ENCODE data around the gene PHACTR3. TPM values are rescaled to one million over a fixed set of nuclear protein-coding genes. Genes with fewer than 3 reads are reported as not detected.
A peak's percentile ranks its signal among the peaks of the same experiment; 100 is the strongest.

The PHACTR3 gene
- total RNA-seq, 1 donor = not detected

GRCh38 chr20:59764037-59764436 is 159.7 kb downstream of the PHACTR3 start:
- no peaks in the 10 kb centered on the region for H4K20me1 ChIP-seq (ENCODE audit: insufficient read depth, low read length)
- no peaks in the 10 kb centered on the region for H3K4me1 ChIP-seq (ENCODE audit: insufficient read depth, low read length)
- H3K27me3 ChIP-seq (ENCODE audit: insufficient read depth, low read length) = no peaks in the 10 kb centered on the region
- DNase-seq (ENCODE audit: insufficient read length, low spot score, missing footprints) = peak; percentile 65
- no peak overlapping the region for H3K4me3 ChIP-seq (ENCODE audit: insufficient read depth, low read length)
- H3K36me3 ChIP-seq (ENCODE audit: insufficient read depth, low read length) = no peaks in the 10 kb centered on the region
- TF ChIP-seq CTCF (IDR thresholded peaks at IDR 0.05; ENCODE audit: extremely low read depth, low read depth, low read length) = no peak
- no peak overlapping the region for H3K27ac ChIP-seq (ENCODE audit: low read depth, low read length)
- no peak overlapping the region for H2AFZ ChIP-seq (ENCODE audit: low read length)
- no peak overlapping the region for H3K4me2 ChIP-seq (ENCODE audit: insufficient read depth, low read length)
- H3K79me2 ChIP-seq (ENCODE audit: insufficient read depth, low read length) = no peaks in the 10 kb centered on the region
- no peaks in the 10 kb centered on the region for H3K9me3 ChIP-seq (ENCODE audit: low read depth, low read length)

GRCh38 chr20:59765599-59766177 is 161.3 kb downstream of the PHACTR3 start:
- Histone ChIP-seq H4K20me1 (ENCODE audit: insufficient read depth, low read length) (no peaks in the 10 kb centered on the region), H3K4me2 (ENCODE audit: insufficient read depth, low read length) (no peak overlapping the region), H3K27me3 (ENCODE audit: insufficient read depth, low read length) (no peaks in the 10 kb centered on the region), H2AFZ (ENCODE audit: low read length) (no peak overlapping the region), H3K4me3 (ENCODE audit: insufficient read depth, low read length) (no peak overlapping the region), H3K27ac (ENCODE audit: low read depth, low read length) (no peak overlapping the region), H3K79me2 (ENCODE audit: insufficient read depth, low read length) (no peaks in the 10 kb centered on the region), H3K9me3 (ENCODE audit: low read depth, low read length) (no peaks in the 10 kb centered on the region), H3K4me1 (ENCODE audit: insufficient read depth, low read length) (no peaks in the 10 kb centered on the region), H3K36me3 (ENCODE audit: insufficient read depth, low read length) (no peaks in the 10 kb centered on the region)
- TF ChIP-seq CTCF (IDR thresholded peaks at IDR 0.05; ENCODE audit: extremely low read depth, low read depth, low read length) = no peak
- peak; percentile 65 for DNase-seq (ENCODE audit: insufficient read length, low spot score, missing footprints)

- no peak overlapping the region for H3K4me3 ChIP-seq (ENCODE audit: insufficient read depth, low read length)
- H3K27ac ChIP-seq (ENCODE audit: low read depth, low read length) = no peak overlapping the region
- no peaks in the 10 kb centered on the region for H3K36me3 ChIP-seq (ENCODE audit: insufficient read depth, low read length)
- no peaks in the 10 kb centered on the region for H3K9me3 ChIP-seq (ENCODE audit: low read depth, low read length)
- no peak for DNase-seq (ENCODE audit: insufficient read length, low spot score, missing footprints)
- no peaks in the 10 kb centered on the region for H4K20me1 ChIP-seq (ENCODE audit: insufficient read depth, low read length)
- no peaks in the 10 kb centered on the region for H3K4me1 ChIP-seq (ENCODE audit: insufficient read depth, low read length)
- TF ChIP-seq CTCF (IDR thresholded peaks at IDR 0.05; ENCODE audit: extremely low read depth, low read depth, low read length) = no peak
- no peaks in the 10 kb centered on the region for H3K27me3 ChIP-seq (ENCODE audit: insufficient read depth, low read length)
- no peak overlapping the region for H2AFZ ChIP-seq (ENCODE audit: low read length)
- H3K79me2 ChIP-seq (ENCODE audit: insufficient read depth, low read length) = no peaks in the 10 kb centered on the region
- H3K4me2 ChIP-seq (ENCODE audit: insufficient read depth, low read length) = no peak overlapping the region
These were observed 163.3 kb downstream of the PHACTR3 start for GRCh38 chr20:59767656-59768055.

- Histone ChIP-seq H2AFZ (ENCODE audit: low read length) (no peak overlapping the region), H3K36me3 (ENCODE audit: insufficient read depth, low read length) (no peaks in the 10 kb centered on the region), H3K27me3 (ENCODE audit: insufficient read depth, low read length) (no peaks in the 10 kb centered on the region), H3K4me3 (ENCODE audit: insufficient read depth, low read length) (no peak overlapping the region), H3K27ac (ENCODE audit: low read depth, low read length) (no peak overlapping the region), H3K4me1 (ENCODE audit: insufficient read depth, low read length) (no peaks in the 10 kb centered on the region), H3K79me2 (ENCODE audit: insufficient read depth, low read length) (no peaks in the 10 kb centered on the region), H4K20me1 (ENCODE audit: insufficient read depth, low read length) (no peaks in the 10 kb centered on the region), H3K4me2 (ENCODE audit: insufficient read depth, low read length) (no peak overlapping the region), H3K9me3 (ENCODE audit: low read depth, low read length) (no peaks in the 10 kb centered on the region)
- no peak for TF ChIP-seq CTCF (IDR thresholded peaks at IDR 0.05; ENCODE audit: extremely low read depth, low read depth, low read length)
- peak; percentile 34 for DNase-seq (ENCODE audit: insufficient read length, low spot score, missing footprints)
These were observed 165.9 kb downstream of the PHACTR3 start for GRCh38 chr20:59770270-59770669.

Measured in osteoblast (primary cell).